GM12878 (cell line): ENCODE data around the gene RNPS1. TPM values are rescaled to one million over a fixed set of nuclear protein-coding genes. Genes with fewer than 3 reads are reported as not detected.

Experiments used
- ATAC-seq: fragments of 200-7000 bp; cut with Tn5 transposase; 3 replicates; pipeline ENCODE4 v1.9.1; 2020; ENCODE audit warnings: mild to moderate bottlenecking, moderate library complexity
- BruUV-seq: library from RNA; stranded (reverse); fragments of 400-500 nt; replicated peaks from 2 replicates; lab custom pipeline; 2021; lab: Mats Ljungman, UMichigan
- CTCF ChIA-PET: fragments of 300-600 bp; sonication (Branson Sonifier 250); formaldehyde crosslinking; extraction: SDS; loops from one replicate; lab custom pipeline; 2021; ENCODE audit warnings: inconsistent platforms; lab: Yijun Ruan, JAX
- POLR2A ChIA-PET: fragments of 350-600 bp; formaldehyde crosslinking; extraction: SDS; loops from one replicate; lab custom pipeline; 2021; ENCODE audit warnings: inconsistent platforms; lab: Charles Lee
- RAD21 ChIA-PET: fragments of 300-600 bp; sonication (Branson Sonifier 250); formaldehyde crosslinking; loops from one replicate; lab custom pipeline; 2023; ENCODE audit warnings: antibody characterized with exemption; ENCODE audit not compliant: unreplicated experiment; lab: Charles Lee
- SMC1A ChIA-PET: fragments of 300-600 bp; sonication (Branson Sonifier 250); formaldehyde crosslinking; loops from one replicate; lab custom pipeline; 2023; ENCODE audit not compliant: unreplicated experiment, uncharacterized antibody; lab: Charles Lee
- DNase-seq: peaks from one replicate; pipeline ENCODE4 v3.0.0-alpha.2; 2011; ENCODE audit warnings: low read depth, low spot score
- FAIRE-seq: peaks from 3 replicates; lab custom pipeline; 2011; peaks lifted over from hg19 to GRCh38; lab: Jason Lieb, UNC
- H2AFZ ChIP-seq: 2 replicates; pipeline ENCODE4 v1.6.0; 2011; ENCODE audit warnings: low read depth, low read length, control low read depth; ENCODE audit not compliant: control insufficient read depth
- H3K27ac ChIP-seq: 2 replicates; pipeline ENCODE4 v1.5.1; 2011; ENCODE audit warnings: control low read depth; ENCODE audit not compliant: control insufficient read depth, insufficient read depth
- H3K27me3 ChIP-seq, 2 experiments: replicated peaks in 1 of 2; 2 replicates each; pipeline versions ENCODE4 v1.6.0 to v1.6.1; 2011; ENCODE audit warnings: low read length in 1 of 2; ENCODE audit not compliant: control insufficient read depth in 2 of 2, insufficient read depth in 2 of 2
- H3K36me3 ChIP-seq, 2 experiments: 2 replicates each; pipeline ENCODE4 v1.5.1; 2011; ENCODE audit warnings: low read length in 1 of 2; ENCODE audit not compliant: control insufficient read depth in 2 of 2, insufficient read depth in 2 of 2
- H3K4me1 ChIP-seq: 2 replicates; pipeline ENCODE4 v1.6.1; 2011; ENCODE audit warnings: mild to moderate bottlenecking, low read length, moderate library complexity, mixed read lengths; ENCODE audit not compliant: control insufficient read depth, insufficient read depth
- H3K4me2 ChIP-seq: 2 replicates; pipeline ENCODE4 v1.6.0; 2011; ENCODE audit warnings: control low read depth; ENCODE audit not compliant: control insufficient read depth, insufficient read depth
- H3K4me3 ChIP-seq: fragments of 200-600 bp; sonication (generic); 2 replicates; pipeline ENCODE4 v1.5.1; 2016
- H3K79me2 ChIP-seq: 2 replicates; pipeline ENCODE4 v1.6.0; 2011; ENCODE audit warnings: low read length; ENCODE audit not compliant: control insufficient read depth, insufficient read depth
- H3K9ac ChIP-seq: 2 replicates; pipeline ENCODE4 v1.8.0; 2011; ENCODE audit warnings: low read length, control low read depth, mixed read lengths; ENCODE audit not compliant: control insufficient read depth, insufficient read depth
- H3K9me3 ChIP-seq: replicated peaks from 3 replicates; pipeline ENCODE4 v1.5.1; 2011; ENCODE audit warnings: mild to moderate bottlenecking, low read length; ENCODE audit not compliant: control insufficient read depth, insufficient read depth
- H4K20me1 ChIP-seq: 2 replicates; pipeline ENCODE4 v1.6.0; 2011; ENCODE audit not compliant: control insufficient read depth, insufficient read depth
- ATF7 ChIP-seq: fragments of 450-650 bp; IDR thresholded peaks from 2 replicates; pipeline ENCODE4 v1.6.1; 2016; ENCODE audit warnings: low read depth, mild to moderate bottlenecking
- BMI1 ChIP-seq: fragments of 450-650 bp; IDR thresholded peaks from 2 replicates; pipeline ENCODE4 v1.6.1; 2016; ENCODE audit warnings: mild to moderate bottlenecking, moderate library complexity, borderline replicate concordance
- HSF1 ChIP-seq: fragments of 150-350 bp; IDR thresholded peaks from 2 replicates; pipeline ENCODE4 v1.6.1; 2014; ENCODE audit warnings: mild to moderate bottlenecking, low read depth, low read length
- MEF2B ChIP-seq: fragments of 450-650 bp; IDR thresholded peaks from 2 replicates; pipeline ENCODE4 v1.6.1; 2018; ENCODE audit warnings: mild to moderate bottlenecking, moderate library complexity; ENCODE audit not compliant: partially characterized antibody, poor library complexity, severe bottlenecking
- NBN ChIP-seq: fragments of 450-650 bp; IDR thresholded peaks from 2 replicates; pipeline ENCODE4 v1.6.1; 2016
- RAD51 ChIP-seq: fragments of 450-650 bp; IDR thresholded peaks from 2 replicates; pipeline ENCODE4 v1.6.1; 2016; ENCODE audit warnings: moderate library complexity, mild to moderate bottlenecking, inconsistent platforms
- RFX5 ChIP-seq: IDR thresholded peaks from 2 replicates; pipeline ENCODE4 v1.6.1; 2011; ENCODE audit warnings: low read depth, low read length, improper control_type of control experiment
- SMAD1 ChIP-seq: fragments of 450-650 bp; IDR thresholded peaks from 2 replicates; pipeline ENCODE4 v1.6.1; 2018; ENCODE audit warnings: mild to moderate bottlenecking, low read depth; ENCODE audit not compliant: partially characterized antibody
- SMAD5 ChIP-seq: IDR thresholded peaks from 2 replicates; pipeline ENCODE4 v1.6.1; 2016; ENCODE audit warnings: antibody characterized with exemption, low read depth
- SRF ChIP-seq, 2 experiments: IDR thresholded peaks; 2 replicates each; pipeline ENCODE4 v1.6.1; 2011; ENCODE audit warnings: low read depth in 2 of 2, low read length in 2 of 2, mild to moderate bottlenecking in 1 of 2, moderate library complexity in 1 of 2
- SUZ12 ChIP-seq: fragments of 200-600 bp; sonication (generic); IDR thresholded peaks from one replicate; pipeline ENCODE4 v1.6.1; 2018; ENCODE audit warnings: antibody characterized with exemption, mild to moderate bottlenecking; ENCODE audit not compliant: unreplicated experiment
- TCF7 ChIP-seq: IDR thresholded peaks from 2 replicates; pipeline ENCODE4 v1.6.1; 2014; ENCODE audit warnings: antibody characterized with exemption, borderline replicate concordance
- ZNF384 ChIP-seq: IDR thresholded peaks from 2 replicates; pipeline ENCODE4 v1.6.1; 2012; ENCODE audit warnings: low read depth, mild to moderate bottlenecking, low read length, improper control_type of control experiment, borderline replicate concordance
- WGBS: methylation state at CpG from one replicate; pipeline ENCODE4 v1.1.6; 2016; ENCODE audit warnings: low lambda C conversion rate; ENCODE audit not compliant: insufficient replicate concordance, insufficient coverage; ENCODE audit errors: missing lambda C conversion rate; 5-methylcytosine and 5-hydroxymethylcytosine counted together
- in situ Hi-C: fragments of 300-500 bp; cut with MboI; formaldehyde crosslinking; loops from 9 replicates; pipeline ENCODE4 v1.14.3; 2018; ENCODE audit warnings: mixed read lengths
- intact Hi-C: fragments of 100-400 bp; cut with micrococcal nuclease; formaldehyde crosslinking; loops from one replicate; pipeline ENCODE4 v1.14.2; 2022; ENCODE audit not compliant: unreplicated experiment
- polyA plus RNA-seq, 11 experiments: library from polyadenylated mRNA; depleted of rRNA in 4 of 11; unstranded in 6 of 11; stranded (reverse) in 5 of 11; fragments of >200 nt; fragmentation: Nextera tagmentation in 4 of 11; fragmentation: Illumina TruSeq in 1 of 11; extraction: Ambion mirVana in 4 of 11; extraction: Trizol in 1 of 11; gene quantifications; 1 replicate in 1 of 11; 2 replicates in 10 of 11; pipeline versions ENCODE4 v1.2.1 to v1.2.3, GENCODE V29; 2011 to 2016; ENCODE audit warnings: inconsistent platforms in 2 of 11, missing spikeins in 2 of 11, low read depth in 1 of 11
- total RNA-seq, 4 experiments: library from RNA; depleted of rRNA in 3 of 4; stranded (reverse); fragments of >200 nt in 3 of 4; fragmentation: Illumina TruSeq in 1 of 4; extraction: Trizol in 1 of 4; gene quantifications; 2 replicates each; pipeline versions ENCODE4 v1.2.1 to v1.2.3, GENCODE V29; 2013 to 2021
- TF ChIP-seq, protein P1 (sequence below): fragments of 450-650 bp; IDR thresholded peaks from 2 replicates; pipeline ENCODE4 v1.6.1; 2017; ENCODE audit warnings: borderline replicate concordance

Gene RNPS1
- total and polyA plus RNA-seq, 10 of the 15 experiments (the other 5 are each of a cell fraction or from before 2014, with no cell fraction given), result 38.2 to 359 (median 188) TPM

DNA sequence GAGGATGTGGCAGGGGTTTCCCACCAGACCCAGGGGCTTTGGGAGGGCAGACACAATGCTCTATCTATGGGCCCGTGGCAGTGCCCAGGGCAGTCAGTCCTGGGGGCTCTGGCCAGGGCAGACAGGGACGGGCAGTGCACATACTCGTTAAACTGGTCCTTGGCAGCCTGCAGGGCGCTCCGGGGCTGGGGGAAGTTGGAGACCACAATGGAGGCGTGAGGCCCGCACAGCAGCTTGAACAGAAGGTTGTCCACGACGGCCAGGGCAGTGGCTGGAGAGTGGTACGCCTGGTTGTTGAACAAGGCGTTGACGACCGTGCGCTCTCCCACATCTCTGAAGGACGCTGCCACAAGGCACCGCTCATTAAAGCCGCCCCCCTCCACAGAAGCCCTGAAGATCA lies 18.6 kb upstream of the RNPS1 start:
- H3K27me3 ChIP-seq, result no peaks in the 10 kb centered on the region; a peak in 1 of 4 replicates
- POLR2A ChIA-PET, result no interaction called here
- H3K9ac ChIP-seq, result no peak overlapping the region
- no TSS peak for BruUV-seq
- H2AFZ ChIP-seq, result no peak overlapping the region
- in situ Hi-C loops, result no loop called here
- no peaks in the 10 kb centered on the region for H3K4me1 ChIP-seq
- CTCF ChIA-PET, result no interaction called here
- ATAC-seq, result no peak
- intact Hi-C loops, result no loop called here
- RAD21 ChIA-PET, result no interaction called here
- H3K4me2 ChIP-seq, result no peak overlapping the region
- no peak overlapping the region for H3K27ac ChIP-seq
- 54% methylated on average over 15 of the region's 17 CpGs for WGBS
- no peaks in the 10 kb centered on the region for H3K79me2 ChIP-seq
- no peaks in the 10 kb centered on the region for H3K9me3 ChIP-seq
- no peak for DNase-seq
- no peak for TF ChIP-seq BMI1
- no peak for TF ChIP-seq RFX5
- TF ChIP-seq RAD51, result no peak
- TF ChIP-seq ATF7, result no peak
- TF ChIP-seq, protein P1, sequence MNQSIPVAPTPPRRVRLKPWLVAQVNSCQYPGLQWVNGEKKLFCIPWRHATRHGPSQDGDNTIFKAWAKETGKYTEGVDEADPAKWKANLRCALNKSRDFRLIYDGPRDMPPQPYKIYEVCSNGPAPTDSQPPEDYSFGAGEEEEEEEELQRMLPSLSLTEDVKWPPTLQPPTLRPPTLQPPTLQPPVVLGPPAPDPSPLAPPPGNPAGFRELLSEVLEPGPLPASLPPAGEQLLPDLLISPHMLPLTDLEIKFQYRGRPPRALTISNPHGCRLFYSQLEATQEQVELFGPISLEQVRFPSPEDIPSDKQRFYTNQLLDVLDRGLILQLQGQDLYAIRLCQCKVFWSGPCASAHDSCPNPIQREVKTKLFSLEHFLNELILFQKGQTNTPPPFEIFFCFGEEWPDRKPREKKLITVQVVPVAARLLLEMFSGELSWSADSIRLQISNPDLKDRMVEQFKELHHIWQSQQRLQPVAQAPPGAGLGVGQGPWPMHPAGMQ, result no peak
- no peak for TF ChIP-seq NBN
- TF ChIP-seq ZNF384, result no peak
- no peak for TF ChIP-seq TCF7
- no peak for TF ChIP-seq SUZ12
- TF ChIP-seq SMAD5, result no peak
- no peak for TF ChIP-seq HSF1
- no peak for TF ChIP-seq MEF2B
- no peak for TF ChIP-seq SRF (IDR thresholded peaks at IDR 0.05; ENCODE audit: low read depth in 2 of 2, low read length in 2 of 2)
- no peak for TF ChIP-seq SMAD1
- no peak overlapping the region for H3K4me3 ChIP-seq
- H3K36me3 ChIP-seq, result no peaks in the 10 kb centered on the region
- SMC1A ChIA-PET, result no interaction called here
- H4K20me1 ChIP-seq, result no peaks in the 10 kb centered on the region
- no peak for FAIRE-seq
